ENCODE results near the gene SCCPDH.
"Not testable (repeated sequence)": the region's sequence is repeated elsewhere in the genome, so short reads cannot be mapped to it uniquely, and the experiment has no call there.

The SCCPDH gene

DNA sequence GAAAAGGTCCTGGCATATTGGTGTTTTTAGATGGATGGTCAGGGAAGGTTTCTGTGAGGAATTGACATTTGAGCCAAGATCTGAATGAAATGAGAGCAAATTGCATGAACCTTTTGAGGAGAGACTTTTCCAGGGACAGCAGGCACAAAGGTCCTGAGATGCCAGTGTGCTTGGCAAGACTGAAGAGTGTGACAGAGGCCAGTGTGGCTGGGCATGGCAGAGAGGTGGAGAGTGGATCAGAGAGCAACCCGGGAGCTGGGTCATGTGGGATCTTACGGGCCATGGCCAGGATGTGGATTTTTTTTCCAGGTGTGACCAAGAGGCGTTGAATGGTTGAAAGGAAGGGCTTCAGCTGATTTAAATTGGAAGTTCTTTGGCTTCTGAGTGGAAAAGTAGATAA, 3.4 kb downstream of the SCCPDH start:
- peaks cover 19% of the 10 kb centered on the region for H3K4me1 ChIP-seq (ENCODE audit: insufficient read depth, low read length, severe bottlenecking)
- peaks cover 66% of the 10 kb centered on the region for H3K36me3 ChIP-seq (ENCODE audit: insufficient read depth, low read length)
- H3K4me3 ChIP-seq (ENCODE audit: low read depth, low read length, poor library complexity, severe bottlenecking), result no peak overlapping the region
- H4K20me1 ChIP-seq (ENCODE audit: insufficient read depth, low read length), result no peaks in the 10 kb centered on the region
- H3K9me3 ChIP-seq (ENCODE audit: low read length), result peaks cover 3% of the 10 kb centered on the region
- no peaks in the 10 kb centered on the region for H3K9me2 ChIP-seq (ENCODE audit: low read depth, low read length)
- TF ChIP-seq EZH2 (IDR thresholded peaks at IDR 0.05; ENCODE audit: borderline replicate concordance, low read length), result no peak
- TF ChIP-seq CTCF (IDR thresholded peaks at IDR 0.05; ENCODE audit: low read length), result no peak
- H3K9ac ChIP-seq (ENCODE audit: low read length), result no peak overlapping the region
- H3K27me3 ChIP-seq (ENCODE audit: insufficient read depth, low read length), result no peaks in the 10 kb centered on the region
- peaks cover 10% of the 10 kb centered on the region; the same call in 1 of the 2 replicates for H3K79me2 ChIP-seq (ENCODE audit: insufficient read depth, low read length)
- no peaks in the 10 kb centered on the region for H3F3A ChIP-seq (ENCODE audit: insufficient read depth, low read length)
- H3K27ac ChIP-seq (ENCODE audit: low read depth, low read length, poor library complexity, severe bottlenecking), result no peak overlapping the region
- H3K4me2 ChIP-seq (ENCODE audit: low read length), result no peak overlapping the region
- H2AFZ ChIP-seq (ENCODE audit: low read length), result no peak overlapping the region

- Histone ChIP-seq H3F3A (ENCODE audit: insufficient read depth, low read length) (no peaks in the 10 kb centered on the region), H4K20me1 (ENCODE audit: insufficient read depth, low read length) (no peaks in the 10 kb centered on the region), H3K9me2 (ENCODE audit: low read depth, low read length) (no peaks in the 10 kb centered on the region), H3K36me3 (ENCODE audit: insufficient read depth, low read length) (peaks cover 71% of the 10 kb centered on the region), H3K4me3 (ENCODE audit: low read depth, low read length, poor library complexity, severe bottlenecking) (no peak overlapping the region), H3K9me3 (ENCODE audit: low read length) (no peaks in the 10 kb centered on the region; the same call in 1 of the 2 replicates), H3K27me3 (ENCODE audit: insufficient read depth, low read length) (no peaks in the 10 kb centered on the region), H3K4me1 (ENCODE audit: insufficient read depth, low read length, severe bottlenecking) (peaks cover 18% of the 10 kb centered on the region), H3K27ac (ENCODE audit: low read depth, low read length, poor library complexity, severe bottlenecking) (no peak overlapping the region), H3K79me2 (ENCODE audit: insufficient read depth, low read length) (peaks cover 10% of the 10 kb centered on the region; the same call in 1 of the 2 replicates), H3K9ac (ENCODE audit: low read length) (no peak overlapping the region), H2AFZ (ENCODE audit: low read length) (no peak overlapping the region), H3K4me2 (ENCODE audit: low read length) (no peak overlapping the region)
- TF ChIP-seq CTCF (IDR thresholded peaks at IDR 0.05; ENCODE audit: low read length) (no peak), EZH2 (IDR thresholded peaks at IDR 0.05; ENCODE audit: borderline replicate concordance, low read length) (no peak)
Measured at GRCh38 chr1:246728311-246728710, 4.1 kb downstream of the SCCPDH start.

DNA sequence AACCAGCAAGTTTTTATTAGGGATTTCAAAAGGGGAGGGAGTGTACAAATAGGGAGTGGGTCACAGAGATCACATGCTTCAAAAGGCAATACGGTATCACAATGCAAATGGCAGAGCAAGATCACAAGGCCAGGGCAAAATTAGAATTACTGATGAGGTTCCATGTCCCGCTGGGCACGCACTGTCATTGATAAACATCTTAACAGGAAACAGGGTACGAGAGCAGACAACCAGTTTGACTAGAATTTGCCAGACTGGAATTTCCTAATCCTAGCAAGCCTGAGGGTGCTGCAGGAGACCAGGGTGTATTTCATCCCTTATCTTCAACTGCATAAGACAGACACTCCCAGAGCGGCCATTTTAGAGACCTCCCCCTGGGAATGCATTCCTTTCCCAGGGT, 4.8 kb downstream of the SCCPDH start:
- not testable (repeated sequence) for H3K9me3 ChIP-seq (ENCODE audit: low read length); H3K27me3 ChIP-seq (ENCODE audit: insufficient read depth, low read length); H2AFZ ChIP-seq (ENCODE audit: low read length); H3K9me2 ChIP-seq (ENCODE audit: low read depth, low read length); H4K20me1 ChIP-seq (ENCODE audit: insufficient read depth, low read length); H3K27ac ChIP-seq (ENCODE audit: low read depth, low read length, poor library complexity, severe bottlenecking); H3K4me3 ChIP-seq (ENCODE audit: low read depth, low read length, poor library complexity, severe bottlenecking); H3F3A ChIP-seq (ENCODE audit: insufficient read depth, low read length); H3K9ac ChIP-seq (ENCODE audit: low read length); H3K4me2 ChIP-seq (ENCODE audit: low read length)
- peaks cover 10% of the 10 kb centered on the region; the same call in 1 of the 2 replicates for H3K79me2 ChIP-seq (ENCODE audit: insufficient read depth, low read length)
- H3K36me3 ChIP-seq (ENCODE audit: insufficient read depth, low read length), result peaks cover 78% of the 10 kb centered on the region
- peaks cover 14% of the 10 kb centered on the region for H3K4me1 ChIP-seq (ENCODE audit: insufficient read depth, low read length, severe bottlenecking)

DNA sequence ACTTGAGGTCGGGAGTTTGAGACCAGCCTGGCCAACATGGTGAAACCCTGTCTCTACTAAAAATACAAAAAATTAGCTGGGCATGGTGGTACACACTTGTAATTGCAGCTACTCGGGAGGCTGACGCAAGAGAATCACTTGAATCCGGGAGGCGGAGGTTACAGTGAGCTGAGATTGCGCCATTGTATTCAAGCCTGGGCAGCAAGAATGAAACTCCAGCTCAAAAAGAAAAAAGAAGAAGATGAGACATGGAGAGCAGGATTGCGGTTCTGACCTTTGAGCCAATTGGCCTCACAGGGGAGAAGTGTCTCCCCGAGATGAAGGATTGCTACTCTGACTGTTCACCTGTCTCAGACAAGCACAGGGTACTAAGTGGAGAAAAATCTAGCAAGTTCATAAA, 6.6 kb downstream of the SCCPDH start:
- Histone ChIP-seq H3K27me3 (ENCODE audit: insufficient read depth, low read length) (no peaks in the 10 kb centered on the region), H3F3A (ENCODE audit: insufficient read depth, low read length) (no peaks in the 10 kb centered on the region), H3K4me3 (ENCODE audit: low read depth, low read length, poor library complexity, severe bottlenecking) (no peak overlapping the region), H3K36me3 (ENCODE audit: insufficient read depth, low read length) (peaks cover 96% of the 10 kb centered on the region), H3K9ac (ENCODE audit: low read length) (no peak overlapping the region), H3K79me2 (ENCODE audit: insufficient read depth, low read length) (no peaks in the 10 kb centered on the region), H3K27ac (ENCODE audit: low read depth, low read length, poor library complexity, severe bottlenecking) (no peak overlapping the region), H3K4me2 (ENCODE audit: low read length) (no peak overlapping the region), H4K20me1 (ENCODE audit: insufficient read depth, low read length) (no peaks in the 10 kb centered on the region), H3K9me2 (ENCODE audit: low read depth, low read length) (no peaks in the 10 kb centered on the region), H3K9me3 (ENCODE audit: low read length) (no peaks in the 10 kb centered on the region; the same call in 1 of the 2 replicates), H3K4me1 (ENCODE audit: insufficient read depth, low read length, severe bottlenecking) (peaks cover 4% of the 10 kb centered on the region), H2AFZ (ENCODE audit: low read length) (no peak overlapping the region)
- TF ChIP-seq CTCF (IDR thresholded peaks at IDR 0.05; ENCODE audit: low read length) (no peak), EZH2 (IDR thresholded peaks at IDR 0.05; ENCODE audit: borderline replicate concordance, low read length) (no peak)

- H3K4me3 ChIP-seq (ENCODE audit: low read depth, low read length, poor library complexity, severe bottlenecking); H3F3A ChIP-seq (ENCODE audit: insufficient read depth, low read length); H3K4me1 ChIP-seq (ENCODE audit: insufficient read depth, low read length, severe bottlenecking); H3K9me3 ChIP-seq (ENCODE audit: low read length); H3K27me3 ChIP-seq (ENCODE audit: insufficient read depth, low read length); H3K27ac ChIP-seq (ENCODE audit: low read depth, low read length, poor library complexity, severe bottlenecking); H3K9ac ChIP-seq (ENCODE audit: low read length); H3K79me2 ChIP-seq (ENCODE audit: insufficient read depth, low read length); H4K20me1 ChIP-seq (ENCODE audit: insufficient read depth, low read length); H3K9me2 ChIP-seq (ENCODE audit: low read depth, low read length); H3K4me2 ChIP-seq (ENCODE audit: low read length); H2AFZ ChIP-seq (ENCODE audit: low read length): not testable (repeated sequence)
- peaks cover 96% of the 10 kb centered on the region for H3K36me3 ChIP-seq (ENCODE audit: insufficient read depth, low read length)
Measured at GRCh38 chr1:246731873-246732272, 7.7 kb downstream of the SCCPDH start.
